Ovary (tissue), 3 donors: ENCODE measurements around the gene SLC35A4.

Source experiments
- EP300 ChIP-seq: sonication (generic); formaldehyde crosslinking; IDR thresholded peaks from one replicate; pipeline ENCODE4 v1.6.1; 2017; ENCODE audit warnings: antibody characterized with exemption
- POLR2A ChIP-seq: fragments of 450-650 bp; IDR thresholded peaks from one replicate; pipeline ENCODE4 v1.6.1; 2017; ENCODE audit warnings: antibody characterized with exemption, mild to moderate bottlenecking, moderate library complexity
- TF ChIP-seq, protein P1 (sequence below), 3 donors: fragments of 450-650 bp in 2 of 3; fragments of 200-600 bp in 1 of 3; IDR thresholded peaks; one replicate each; pipeline versions ENCODE4 v1.5.1 to v1.8.0; 2016 to 2022; ENCODE audit warnings: antibody characterized with exemption in 3 of 3, mild to moderate bottlenecking in 1 of 3
- donor health status: DM: no; HTN: no; CAD: no.

DNA sequence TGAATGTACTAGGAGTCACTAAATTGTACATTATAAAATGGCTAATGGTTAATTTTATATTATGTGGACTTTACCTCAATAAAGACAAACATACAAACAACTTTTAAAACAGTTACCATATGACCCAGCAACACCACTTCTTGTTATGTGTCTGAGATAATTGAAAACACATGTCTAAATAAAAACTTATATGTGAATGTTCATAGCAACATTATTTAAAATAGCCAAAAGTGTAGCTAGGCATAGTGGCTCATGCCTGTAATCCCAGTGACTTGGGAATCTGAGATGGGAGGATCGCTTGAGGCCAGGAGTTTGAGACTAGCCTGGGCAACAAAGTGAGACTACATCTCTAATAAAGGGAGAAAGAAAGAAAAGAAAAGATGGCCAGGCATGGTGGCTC is 22.9 kb downstream of the SLC35A4 start:
- no peak for TF ChIP-seq POLR2A
- TF ChIP-seq, protein P1, sequence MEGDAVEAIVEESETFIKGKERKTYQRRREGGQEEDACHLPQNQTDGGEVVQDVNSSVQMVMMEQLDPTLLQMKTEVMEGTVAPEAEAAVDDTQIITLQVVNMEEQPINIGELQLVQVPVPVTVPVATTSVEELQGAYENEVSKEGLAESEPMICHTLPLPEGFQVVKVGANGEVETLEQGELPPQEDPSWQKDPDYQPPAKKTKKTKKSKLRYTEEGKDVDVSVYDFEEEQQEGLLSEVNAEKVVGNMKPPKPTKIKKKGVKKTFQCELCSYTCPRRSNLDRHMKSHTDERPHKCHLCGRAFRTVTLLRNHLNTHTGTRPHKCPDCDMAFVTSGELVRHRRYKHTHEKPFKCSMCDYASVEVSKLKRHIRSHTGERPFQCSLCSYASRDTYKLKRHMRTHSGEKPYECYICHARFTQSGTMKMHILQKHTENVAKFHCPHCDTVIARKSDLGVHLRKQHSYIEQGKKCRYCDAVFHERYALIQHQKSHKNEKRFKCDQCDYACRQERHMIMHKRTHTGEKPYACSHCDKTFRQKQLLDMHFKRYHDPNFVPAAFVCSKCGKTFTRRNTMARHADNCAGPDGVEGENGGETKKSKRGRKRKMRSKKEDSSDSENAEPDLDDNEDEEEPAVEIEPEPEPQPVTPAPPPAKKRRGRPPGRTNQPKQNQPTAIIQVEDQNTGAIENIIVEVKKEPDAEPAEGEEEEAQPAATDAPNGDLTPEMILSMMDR (IDR thresholded peaks at IDR 0.05), result no peak
- TF ChIP-seq EP300, result no peak
